Measurements from ENCODE around the gene ABHD2. TPM values are rescaled to one million over a fixed set of nuclear protein-coding genes. Genes with fewer than 3 reads are reported as not detected.

The ABHD2 gene
- polyA plus RNA-seq (2012; ENCODE audit: insufficient read length, low read depth), result 15.6 TPM

GRCh38 chr15:89087830-89088604 is at the start of gene ABHD2:
Gene ABHD2, plus strand, starts transcription at chr15:89088456. Its CDS starts 27,872 bp downstream, at chr15:89116328.
- TF ChIP-seq SIN3A (IDR thresholded peaks at IDR 0.05; ENCODE audit: borderline replicate concordance, insufficient read depth, low read length) (peak; percentile 84; the same call in 1 of the 2 replicates), REST (IDR thresholded peaks at IDR 0.05; ENCODE audit: insufficient read depth in 1 of 2, low read depth in 2 of 2, low read length in 2 of 2) (no peak), TAF1 (IDR thresholded peaks at IDR 0.05; ENCODE audit: borderline replicate concordance, insufficient read depth, low read length) (no peak), POLR2AphosphoS5 (IDR thresholded peaks at IDR 0.05; ENCODE audit: low read depth, low read length) (peak; percentile 16; the same call in 1 of the 2 replicates), FOXP2 (optimal IDR thresholded peaks at IDR 0.05; ENCODE audit: borderline replicate concordance, extremely low read depth, extremely low read length, insufficient read depth) (peak; percentile 71)

- TF ChIP-seq SIN3A (IDR thresholded peaks at IDR 0.05; ENCODE audit: borderline replicate concordance, insufficient read depth, low read length) (no peak), FOXP2 (optimal IDR thresholded peaks at IDR 0.05; ENCODE audit: borderline replicate concordance, extremely low read depth, extremely low read length, insufficient read depth) (no peak), TAF1 (IDR thresholded peaks at IDR 0.05; ENCODE audit: borderline replicate concordance, insufficient read depth, low read length) (no peak), POLR2AphosphoS5 (IDR thresholded peaks at IDR 0.05; ENCODE audit: low read depth, low read length) (no peak), REST (IDR thresholded peaks at IDR 0.05; ENCODE audit: insufficient read depth in 1 of 2, low read depth in 2 of 2, low read length in 2 of 2) (no peak)
Observed at GRCh38 chr15:89039142-89039541, 49.1 kb upstream of the ABHD2 start.

- TF ChIP-seq POLR2AphosphoS5 (IDR thresholded peaks at IDR 0.05; ENCODE audit: low read depth, low read length) (no peak), SIN3A (IDR thresholded peaks at IDR 0.05; ENCODE audit: borderline replicate concordance, insufficient read depth, low read length) (no peak), TAF1 (IDR thresholded peaks at IDR 0.05; ENCODE audit: borderline replicate concordance, insufficient read depth, low read length) (no peak), REST (IDR thresholded peaks at IDR 0.05; ENCODE audit: insufficient read depth in 1 of 2, low read depth in 2 of 2, low read length in 2 of 2) (no peak)
Observed at GRCh38 chr15:89041507-89041906, 46.7 kb upstream of the ABHD2 start.

GRCh38 chr15:89042387-89042786 is 45.9 kb upstream of the ABHD2 start:
- no peak for TF ChIP-seq TAF1 (IDR thresholded peaks at IDR 0.05; ENCODE audit: borderline replicate concordance, insufficient read depth, low read length)
- TF ChIP-seq POLR2AphosphoS5 (IDR thresholded peaks at IDR 0.05; ENCODE audit: low read depth, low read length), result no peak
- no peak for TF ChIP-seq REST (IDR thresholded peaks at IDR 0.05; ENCODE audit: insufficient read depth in 1 of 2, low read depth in 2 of 2, low read length in 2 of 2)
- no peak for TF ChIP-seq FOXP2 (optimal IDR thresholded peaks at IDR 0.05; ENCODE audit: borderline replicate concordance, extremely low read depth, extremely low read length, insufficient read depth)
- TF ChIP-seq SIN3A (IDR thresholded peaks at IDR 0.05; ENCODE audit: borderline replicate concordance, insufficient read depth, low read length), result no peak
